Effector memory CD8-positive, alpha-beta T cell (primary cell): ENCODE data around the gene DENND4A.
A peak's percentile ranks its signal among the peaks of the same experiment; 100 is the strongest.
"Not testable (repeated sequence)": the region's sequence is repeated elsewhere in the genome, so short reads cannot be mapped to it uniquely, and the experiment has no call there.

ENCODE experiments used
- ATAC-seq: fragments of 150-1000 bp; cut with Tn5 transposase; replicated peaks from 2 replicates; pipeline ENCODE4 v1.10.0; 2021; ENCODE audit warnings: mild to moderate bottlenecking, moderate library complexity
- DNase-seq, 3 experiments: peaks; one replicate each; pipeline ENCODE4 v3.0.0; 2021
- H3K27ac Mint-ChIP-seq, 2 donors: one replicate each; pipeline ENCODE4 v1.8.0; 2022; ENCODE audit warnings: mild to moderate bottlenecking in 2 of 2, mixed read lengths in 2 of 2, moderate library complexity in 2 of 2
- H3K27me3 Mint-ChIP-seq, 2 donors: one replicate each; pipeline ENCODE4 v1.8.0; 2022; ENCODE audit warnings: mixed read lengths in 2 of 2
- H3K36me3 Mint-ChIP-seq: one replicate; pipeline ENCODE4 v1.8.0; 2022; ENCODE audit warnings: mild to moderate bottlenecking, moderate library complexity, mixed read lengths; ENCODE audit not compliant: insufficient read depth
- H3K4me1 Mint-ChIP-seq, 2 donors: one replicate each; pipeline ENCODE4 v1.8.0; 2022; ENCODE audit warnings: low read depth in 2 of 2, mixed read lengths in 2 of 2
- H3K4me3 Mint-ChIP-seq, 2 donors: one replicate each; pipeline ENCODE4 v1.8.0; 2022; ENCODE audit warnings: mild to moderate bottlenecking in 2 of 2, mixed read lengths in 2 of 2, moderate library complexity in 2 of 2
- H3K9me3 Mint-ChIP-seq, 2 donors: one replicate each; pipeline ENCODE4 v1.8.0; 2022; ENCODE audit warnings: mixed read lengths in 2 of 2

Gene DENND4A

GRCh38 chr15:65633752-65634151, 158.3 kb downstream of the DENND4A start:
- Mint-ChIP-seq H3K27ac (peak overlapping the region in 1 of 2 donors; percentile 30), H3K9me3 (no peaks in the 10 kb centered on the region), H3K36me3 (no peaks in the 10 kb centered on the region), H3K27me3 (no peaks in the 10 kb centered on the region), H3K4me1 (peaks cover 30 to 31% of the 10 kb centered on the region in 2 donors), H3K4me3 (no peak overlapping the region)
- ATAC-seq (no peak), DNase-seq (no peak)

- H3K27ac Mint-ChIP-seq, result peak overlapping the region in 1 of 2 donors; percentile 73
- no peak overlapping the region for H3K4me3 Mint-ChIP-seq
- H3K36me3 Mint-ChIP-seq, result no peaks in the 10 kb centered on the region
- no peaks in the 10 kb centered on the region for H3K27me3 Mint-ChIP-seq
- H3K9me3 Mint-ChIP-seq, result no peaks in the 10 kb centered on the region
- no peak for ATAC-seq
- peaks cover 24 to 26% of the 10 kb centered on the region in 2 donors for H3K4me1 Mint-ChIP-seq
- DNase-seq, result no peak
These were observed 159.2 kb downstream of the DENND4A start for GRCh38 chr15:65632780-65633375.

GRCh38 chr15:65631503-65631902, 160.6 kb downstream of the DENND4A start:
- DNase-seq, result no peak
- no peaks in the 10 kb centered on the region for H3K36me3 Mint-ChIP-seq
- ATAC-seq, result peak; percentile 40
- H3K27me3 Mint-ChIP-seq, result no peaks in the 10 kb centered on the region
- no peaks in the 10 kb centered on the region for H3K9me3 Mint-ChIP-seq
- peak overlapping the region; percentile 61 to 73 for H3K27ac Mint-ChIP-seq
- peaks cover 20 to 26% of the 10 kb centered on the region in 2 donors for H3K4me1 Mint-ChIP-seq
- H3K4me3 Mint-ChIP-seq, result peak overlapping the region; percentile 28 to 81

GRCh38 chr15:65630760-65631159, 161.3 kb downstream of the DENND4A start:
- ATAC-seq (peak; percentile 44), DNase-seq (no peak)
- H3K27me3 Mint-ChIP-seq, result no peaks in the 10 kb centered on the region
- H3K4me3 Mint-ChIP-seq, result peak overlapping the region; percentile 28 to 81
- peaks cover 20 to 26% of the 10 kb centered on the region in 2 donors for H3K4me1 Mint-ChIP-seq
- no peaks in the 10 kb centered on the region for H3K9me3 Mint-ChIP-seq
- H3K27ac Mint-ChIP-seq, result peak overlapping the region; percentile 61 to 73
- H3K36me3 Mint-ChIP-seq, result peaks cover 1% of the 10 kb centered on the region

- ATAC-seq, result no peak
- Mint-ChIP-seq H3K9me3 (no peaks in the 10 kb centered on the region), H3K27ac (no peak overlapping the region), H3K4me3 (no peak overlapping the region), H3K36me3 (peaks cover 2% of the 10 kb centered on the region), H3K27me3 (no peaks in the 10 kb centered on the region), H3K4me1 (peaks cover 20 to 26% of the 10 kb centered on the region in 2 donors)
- no peak for DNase-seq
These were observed 162.5 kb downstream of the DENND4A start for GRCh38 chr15:65629548-65629947.

- peaks cover 2% of the 10 kb centered on the region for H3K36me3 Mint-ChIP-seq
- no peaks in the 10 kb centered on the region for H3K27me3 Mint-ChIP-seq
- peaks cover 13 to 14% of the 10 kb centered on the region in 2 donors for H3K4me1 Mint-ChIP-seq
- no peaks in the 10 kb centered on the region for H3K9me3 Mint-ChIP-seq
- DNase-seq, result no peak
- no peak for ATAC-seq
- no peak overlapping the region for H3K4me3 Mint-ChIP-seq
- no peak overlapping the region for H3K27ac Mint-ChIP-seq
These were observed 165.2 kb downstream of the DENND4A start for GRCh38 chr15:65626856-65627255.

- Mint-ChIP-seq H3K27ac (no peak overlapping the region), H3K9me3 (no peaks in the 10 kb centered on the region), H3K4me1 (peaks cover 2 to 3% of the 10 kb centered on the region in 2 donors), H3K36me3 (peaks cover 2% of the 10 kb centered on the region), H3K27me3 (no peaks in the 10 kb centered on the region), H3K4me3 (no peak overlapping the region)
- ATAC-seq (no peak), DNase-seq (no peak)
These were observed 169.0 kb downstream of the DENND4A start for GRCh38 chr15:65623103-65623502.

- Mint-ChIP-seq H3K4me1 (peaks cover 2 to 3% of the 10 kb centered on the region in 2 donors), H3K36me3 (peaks cover 2% of the 10 kb centered on the region), H3K27me3 (no peaks in the 10 kb centered on the region), H3K27ac (no peak within 1 kb of the TSS), H3K4me3 (no peak within 1 kb of the TSS), H3K9me3 (no peaks in the 10 kb centered on the region)
- ATAC-seq (no peak), DNase-seq (no peak)
These were observed 170.5 kb downstream of the DENND4A start, which contains the start of gene SLC24A1 for GRCh38 chr15:65621638-65622037. SLC24A1 (plus strand) TSS chr15:65621938; CDS start chr15:65624081, 2,143 bp downstream.

GRCh38 chr15:65620833-65621232, 171.3 kb downstream of the DENND4A start:
- Mint-ChIP-seq H3K27ac (no peak overlapping the region), H3K4me3 (no peak overlapping the region), H3K36me3 (peaks cover 2% of the 10 kb centered on the region), H3K27me3 (no peaks in the 10 kb centered on the region), H3K4me1 (peaks cover 2 to 3% of the 10 kb centered on the region in 2 donors), H3K9me3 (no peaks in the 10 kb centered on the region)
- DNase-seq (no peak), ATAC-seq (no peak)

- no peaks in the 10 kb centered on the region for H3K27me3 Mint-ChIP-seq
- ATAC-seq (no peak), DNase-seq (no peak)
- H3K9me3 Mint-ChIP-seq, result no peaks in the 10 kb centered on the region
- no peak overlapping the region for H3K4me3 Mint-ChIP-seq
- H3K4me1 Mint-ChIP-seq, result peaks cover 2 to 3% of the 10 kb centered on the region in 2 donors
- no peaks in the 10 kb centered on the region for H3K36me3 Mint-ChIP-seq
- H3K27ac Mint-ChIP-seq, result no peak overlapping the region
These were observed 172.3 kb downstream of the DENND4A start for GRCh38 chr15:65619626-65620290.

GRCh38 chr15:65618560-65619109, 173.5 kb downstream of the DENND4A start:
- Mint-ChIP-seq H3K9me3 (no peaks in the 10 kb centered on the region), H3K27ac (no peak overlapping the region), H3K4me3 (no peak overlapping the region), H3K4me1 (peaks cover 3 to 4% of the 10 kb centered on the region in 2 donors), H3K36me3 (no peaks in the 10 kb centered on the region), H3K27me3 (no peaks in the 10 kb centered on the region)
- no peak for ATAC-seq
- DNase-seq, result no peak

- H3K4me3 Mint-ChIP-seq, H3K27me3 Mint-ChIP-seq, H3K9me3 Mint-ChIP-seq: not testable (repeated sequence)
These were observed 176.2 kb downstream of the DENND4A start for GRCh38 chr15:65615887-65616286.

GRCh38 chr15:65612949-65613744, 178.9 kb downstream of the DENND4A start:
- no peaks in the 10 kb centered on the region for H3K27me3 Mint-ChIP-seq
- H3K27ac Mint-ChIP-seq, result peak overlapping the region in 1 of 2 donors; percentile 99
- DNase-seq, result no peak
- H3K4me1 Mint-ChIP-seq, result peaks cover 26 to 32% of the 10 kb centered on the region in 2 donors
- peaks cover 16% of the 10 kb centered on the region for H3K36me3 Mint-ChIP-seq
- H3K9me3 Mint-ChIP-seq, result no peaks in the 10 kb centered on the region
- ATAC-seq, result no peak
- no peak overlapping the region for H3K4me3 Mint-ChIP-seq

More at GRCh38 chr15:65615887-65616286, 176.2 kb downstream of the DENND4A start:
- not testable (repeated sequence) for ATAC-seq, H3K36me3 Mint-ChIP-seq, DNase-seq, H3K27ac Mint-ChIP-seq
- H3K4me1 Mint-ChIP-seq, result peaks cover 17 to 20% of the 10 kb centered on the region in 2 donors
